ENCODE measurements around the gene ADAM11. TPM values are rescaled to one million over a fixed set of nuclear protein-coding genes. Genes with fewer than 3 reads are reported as not detected.
A peak's percentile ranks its signal among the peaks of the same experiment; 100 is the strongest.

The ADAM11 gene
- total RNA-seq, 2 donors from 2014 or later, result 0.56 to 1.6 TPM

DNA sequence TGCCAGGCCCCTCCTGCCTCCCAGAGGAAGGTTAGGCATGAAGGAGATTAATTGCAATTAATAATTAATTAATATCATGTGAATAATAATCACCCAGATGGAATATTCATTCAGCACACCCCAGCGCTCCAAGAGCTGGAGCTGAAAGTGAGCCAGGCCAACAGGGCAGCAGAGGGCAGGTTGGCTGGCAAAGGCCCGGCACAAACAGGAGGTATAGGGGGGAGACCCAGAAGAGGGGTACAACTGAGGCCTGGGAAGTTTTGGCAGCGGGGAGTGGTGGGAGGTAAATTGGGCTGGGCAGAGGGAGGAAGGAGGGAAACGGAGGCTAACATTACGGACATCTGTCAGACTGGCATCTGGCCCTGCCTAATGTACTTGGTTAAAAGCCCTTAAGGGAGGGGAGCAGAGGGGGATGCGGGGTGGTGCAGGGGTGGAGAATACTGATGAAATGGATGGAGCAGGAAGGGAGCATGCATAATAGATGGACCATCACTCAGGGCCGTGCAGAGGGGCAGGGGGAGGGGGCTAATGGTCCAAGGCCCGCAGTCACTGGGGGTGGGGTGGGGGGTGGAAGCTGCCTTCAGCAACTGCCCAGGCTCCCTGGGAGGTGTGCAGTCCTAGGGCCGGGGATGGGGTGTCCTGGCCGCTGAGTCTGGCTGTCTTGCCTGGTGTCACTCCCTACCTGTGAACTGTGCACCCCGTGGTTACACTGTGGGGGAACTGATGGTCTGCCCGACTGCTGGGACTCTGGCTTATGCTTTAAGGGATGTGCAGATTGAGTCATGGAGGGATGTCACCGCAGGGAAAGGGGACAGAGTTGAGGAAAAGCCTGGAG, 1.9 kb downstream of the ADAM11 start:
- H3K27me3 Mint-ChIP-seq (ENCODE audit: low read depth), result peaks cover 29% of the 10 kb centered on the region
- no peaks in the 10 kb centered on the region for H3K36me3 Mint-ChIP-seq (ENCODE audit: insufficient read depth in 2 of 2)
- no peaks in the 10 kb centered on the region for H3K9me3 Mint-ChIP-seq
- H3K4me1 Mint-ChIP-seq (ENCODE audit: low read depth), result no peaks in the 10 kb centered on the region
- ATAC-seq (replicated peaks in 1 of 2), result no peak
- DNase-seq, result no peak
- H3K4me3 Mint-ChIP-seq, result peak overlapping the region in 1 of 2 donors; percentile 20
- H3K27ac Mint-ChIP-seq, result no peak overlapping the region

GRCh38 chr17:44761932-44762810, 3.4 kb downstream of the ADAM11 start:
- DNase-seq (no peak), ATAC-seq (replicated peaks in 1 of 2) (no peak)
- Mint-ChIP-seq H3K27ac (no peak overlapping the region), H3K27me3 (ENCODE audit: low read depth) (peaks cover 32% of the 10 kb centered on the region), H3K4me3 (no peak overlapping the region), H3K36me3 (ENCODE audit: insufficient read depth in 2 of 2) (no peaks in the 10 kb centered on the region), H3K9me3 (no peaks in the 10 kb centered on the region), H3K4me1 (ENCODE audit: low read depth) (no peaks in the 10 kb centered on the region)

DNA sequence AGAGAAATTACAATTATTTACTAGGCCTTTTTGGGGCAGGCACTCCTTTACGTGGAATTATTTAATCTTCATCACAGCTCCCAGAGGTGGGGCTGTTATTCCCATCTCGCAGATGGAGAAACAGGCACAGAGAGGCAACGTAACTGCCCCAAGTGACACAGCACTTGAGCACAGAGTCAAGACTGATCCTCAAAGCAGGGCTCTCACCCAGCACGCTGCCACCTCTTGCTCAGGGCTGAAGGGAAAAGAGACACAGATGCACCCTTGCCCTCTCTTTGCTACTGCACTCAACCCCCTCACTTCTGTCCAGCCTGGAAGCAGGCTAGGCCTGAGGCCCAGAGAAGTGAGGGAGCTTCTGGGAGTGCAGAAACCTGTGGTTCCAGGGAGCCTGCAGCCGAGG, 4.4 kb downstream of the ADAM11 start:
- Mint-ChIP-seq H3K4me3 (no peak overlapping the region), H3K36me3 (ENCODE audit: insufficient read depth in 2 of 2) (no peaks in the 10 kb centered on the region), H3K27ac (no peak overlapping the region), H3K9me3 (no peaks in the 10 kb centered on the region), H3K27me3 (ENCODE audit: low read depth) (peaks cover 29% of the 10 kb centered on the region), H3K4me1 (ENCODE audit: low read depth) (no peaks in the 10 kb centered on the region)
- DNase-seq, result no peak
- ATAC-seq (replicated peaks in 1 of 2), result no peak

DNA sequence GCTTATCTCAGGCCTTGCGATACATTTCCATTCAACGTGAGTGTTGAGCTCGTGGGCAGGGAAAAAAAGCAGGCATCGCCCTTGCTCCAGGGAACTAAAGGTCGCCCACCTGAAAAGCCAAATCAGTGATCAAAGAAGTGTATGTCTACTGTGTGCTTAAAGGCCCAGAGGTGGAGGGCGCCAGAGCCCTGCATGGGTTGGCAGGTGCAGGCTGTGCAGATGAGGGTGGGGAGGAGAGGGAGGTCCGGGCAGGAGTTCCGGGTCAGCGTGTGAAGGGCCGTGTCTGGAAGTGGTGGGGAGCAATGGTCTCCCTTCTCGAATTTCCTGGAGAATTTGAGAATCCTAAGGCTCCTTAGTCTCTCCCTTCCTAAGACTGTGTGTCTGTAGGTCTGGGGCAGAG, 7.2 kb downstream of the ADAM11 start:
- Mint-ChIP-seq H3K36me3 (ENCODE audit: insufficient read depth in 2 of 2) (no peaks in the 10 kb centered on the region), H3K4me3 (no peak overlapping the region), H3K4me1 (ENCODE audit: low read depth) (no peaks in the 10 kb centered on the region), H3K27ac (no peak overlapping the region), H3K27me3 (ENCODE audit: low read depth) (peaks cover 20% of the 10 kb centered on the region), H3K9me3 (no peaks in the 10 kb centered on the region)
- DNase-seq, result no peak
- ATAC-seq (replicated peaks in 1 of 2), result no peak

GRCh38 chr17:44766409-44767038, 7.7 kb downstream of the ADAM11 start:
- no peaks in the 10 kb centered on the region for H3K4me1 Mint-ChIP-seq (ENCODE audit: low read depth)
- no peaks in the 10 kb centered on the region for H3K36me3 Mint-ChIP-seq (ENCODE audit: insufficient read depth in 2 of 2)
- H3K9me3 Mint-ChIP-seq, result no peaks in the 10 kb centered on the region
- H3K27ac Mint-ChIP-seq, result no peak overlapping the region
- ATAC-seq (replicated peaks in 1 of 2), result no peak
- peaks cover 14% of the 10 kb centered on the region for H3K27me3 Mint-ChIP-seq (ENCODE audit: low read depth)
- H3K4me3 Mint-ChIP-seq, result no peak overlapping the region
- no peak for DNase-seq

DNA sequence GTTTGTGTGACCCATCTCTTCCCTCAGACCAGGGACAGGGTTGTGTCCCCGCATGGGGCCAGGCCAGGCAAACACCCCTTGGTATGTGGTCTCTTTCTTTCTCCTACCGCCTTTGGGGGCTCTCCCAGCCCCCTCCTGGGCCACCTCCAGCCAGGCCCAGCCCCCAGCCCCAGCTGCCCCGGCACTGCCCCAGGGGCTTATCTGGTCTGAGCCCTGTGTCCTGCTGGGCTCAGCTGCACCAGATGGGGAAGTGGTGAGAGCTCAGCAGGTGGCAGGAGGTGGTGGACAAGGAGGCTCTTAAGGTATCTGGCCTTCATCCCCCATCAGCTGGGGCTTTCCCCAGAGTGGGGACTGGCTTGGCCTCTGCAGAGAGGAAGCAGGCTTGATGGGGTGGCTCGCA, 8.7 kb downstream of the ADAM11 start:
- Mint-ChIP-seq H3K4me3 (no peak overlapping the region), H3K27me3 (ENCODE audit: low read depth) (peaks cover 13% of the 10 kb centered on the region), H3K9me3 (no peaks in the 10 kb centered on the region), H3K27ac (no peak overlapping the region), H3K36me3 (ENCODE audit: insufficient read depth in 2 of 2) (no peaks in the 10 kb centered on the region), H3K4me1 (ENCODE audit: low read depth) (no peaks in the 10 kb centered on the region)
- ATAC-seq (replicated peaks in 1 of 2), result no peak
- no peak for DNase-seq

DNA sequence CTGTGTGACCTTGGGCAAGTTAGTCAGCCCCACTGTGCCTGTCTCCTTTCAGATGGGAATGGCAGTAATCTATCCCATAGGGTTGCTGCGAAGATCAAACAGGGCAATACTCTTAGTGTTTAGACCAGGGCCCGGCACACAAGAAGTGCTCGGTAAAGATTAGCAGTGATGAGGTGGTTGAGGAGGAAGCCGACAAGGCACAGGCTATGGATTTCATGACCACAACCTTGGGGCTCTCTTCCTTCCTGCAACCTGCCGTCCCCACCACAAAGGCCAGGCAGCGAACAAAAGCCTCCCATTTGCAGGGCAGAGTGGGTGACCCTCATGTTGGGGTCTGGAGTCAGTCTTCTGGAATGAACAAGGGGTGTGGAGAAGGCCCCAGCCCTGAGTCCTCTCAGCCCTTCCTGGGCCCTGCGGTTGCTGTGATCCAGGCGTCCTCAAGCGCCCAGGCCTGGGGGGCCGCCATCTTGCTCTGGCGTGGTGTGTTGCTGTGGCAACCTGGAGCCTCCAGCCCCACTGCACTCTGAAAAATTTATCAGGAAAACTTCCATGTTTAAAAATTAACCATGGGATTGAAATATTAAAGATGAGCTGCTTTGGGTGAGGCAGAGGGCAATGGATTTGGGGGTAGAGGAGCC, 9.8 kb downstream of the ADAM11 start:
- DNase-seq (no peak), ATAC-seq (replicated peaks in 1 of 2) (no peak)
- Mint-ChIP-seq H3K27ac (no peak overlapping the region), H3K9me3 (no peaks in the 10 kb centered on the region), H3K4me1 (ENCODE audit: low read depth) (no peaks in the 10 kb centered on the region), H3K36me3 (ENCODE audit: insufficient read depth in 2 of 2) (no peaks in the 10 kb centered on the region), H3K27me3 (ENCODE audit: low read depth) (peaks cover 13% of the 10 kb centered on the region), H3K4me3 (no peak overlapping the region)

DNA sequence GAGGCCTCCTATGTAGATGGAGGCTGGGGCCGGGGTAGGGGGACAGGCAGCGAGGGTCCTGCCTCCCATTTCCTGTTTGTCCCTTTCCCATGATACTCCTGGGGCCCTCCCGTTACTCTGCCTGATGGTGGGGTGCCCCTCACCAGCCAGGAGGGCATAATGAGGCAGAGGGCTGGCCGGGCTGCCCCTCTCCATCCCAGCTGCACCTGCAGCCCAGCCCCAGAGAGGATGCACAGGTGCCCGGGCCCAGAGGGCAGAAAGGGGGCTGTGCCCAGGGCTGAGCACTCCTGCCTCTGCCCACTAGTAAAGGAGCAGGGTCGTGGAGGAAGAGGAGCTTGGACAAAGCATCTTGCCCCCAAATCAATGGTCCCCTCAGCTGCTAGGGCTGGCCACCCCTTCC, 10.4 kb downstream of the ADAM11 start:
- Mint-ChIP-seq H3K27me3 (ENCODE audit: low read depth) (peaks cover 13% of the 10 kb centered on the region), H3K36me3 (ENCODE audit: insufficient read depth in 2 of 2) (no peaks in the 10 kb centered on the region), H3K4me3 (no peak overlapping the region), H3K27ac (no peak overlapping the region), H3K9me3 (no peaks in the 10 kb centered on the region), H3K4me1 (ENCODE audit: low read depth) (no peaks in the 10 kb centered on the region)
- ATAC-seq (replicated peaks in 1 of 2), result no peak
- DNase-seq, result no peak

- H3K36me3 Mint-ChIP-seq (ENCODE audit: insufficient read depth in 2 of 2), result no peaks in the 10 kb centered on the region
- H3K27me3 Mint-ChIP-seq (ENCODE audit: low read depth), result peaks cover 13% of the 10 kb centered on the region
- DNase-seq (no peak), ATAC-seq (replicated peaks in 1 of 2) (no peak)
- H3K4me3 Mint-ChIP-seq, result no peak overlapping the region
- H3K4me1 Mint-ChIP-seq (ENCODE audit: low read depth), result peaks cover 2% of the 10 kb centered on the region
- H3K27ac Mint-ChIP-seq, result no peak overlapping the region
- no peaks in the 10 kb centered on the region for H3K9me3 Mint-ChIP-seq
Measured at GRCh38 chr17:44769647-44770084, 10.9 kb downstream of the ADAM11 start.

DNA sequence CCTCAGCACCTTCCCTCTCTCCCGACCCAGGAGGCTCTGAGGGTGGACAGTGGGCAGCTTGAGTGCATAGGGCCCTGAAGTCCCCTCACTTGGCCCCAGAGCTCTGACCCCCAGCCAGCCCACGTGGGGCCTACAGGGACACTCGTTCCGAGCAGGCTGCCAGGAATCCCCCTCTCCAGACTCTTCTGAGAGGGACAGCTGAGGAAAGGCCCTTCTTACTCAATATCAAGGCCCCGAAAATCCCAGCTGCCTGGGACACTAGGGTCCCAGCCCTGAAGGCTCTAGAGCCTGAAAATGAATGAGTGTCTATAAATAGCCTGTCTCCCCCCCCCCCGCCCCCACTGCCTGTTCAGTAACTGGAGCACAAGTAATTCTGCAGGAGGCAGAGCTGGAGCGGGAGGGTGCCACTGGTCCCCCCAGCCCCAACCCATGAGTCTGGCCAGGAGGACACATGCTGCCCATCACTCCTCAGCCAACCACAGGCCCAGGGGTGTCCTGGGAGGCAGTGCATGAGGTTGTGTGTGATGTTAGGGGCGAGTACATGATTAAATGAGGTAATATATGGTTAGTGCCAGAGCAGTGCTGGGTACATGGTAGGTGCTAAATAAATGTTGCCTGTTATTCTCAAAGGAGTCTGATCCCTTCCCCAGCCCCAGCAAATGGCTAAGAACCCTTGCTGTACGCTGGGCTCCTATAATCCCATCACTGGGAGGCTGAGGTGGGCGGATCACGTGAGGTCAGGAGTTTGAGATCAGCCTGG, 11.6 kb downstream of the ADAM11 start:
- Mint-ChIP-seq H3K9me3 (no peaks in the 10 kb centered on the region), H3K4me3 (no peak overlapping the region), H3K4me1 (ENCODE audit: low read depth) (peaks cover 6% of the 10 kb centered on the region), H3K27me3 (ENCODE audit: low read depth) (peaks cover 13% of the 10 kb centered on the region), H3K36me3 (ENCODE audit: insufficient read depth in 2 of 2) (no peaks in the 10 kb centered on the region), H3K27ac (no peak overlapping the region)
- no peak for DNase-seq
- no peak for ATAC-seq (replicated peaks in 1 of 2)

- Mint-ChIP-seq H3K4me1 (ENCODE audit: low read depth) (peaks cover 16% of the 10 kb centered on the region), H3K9me3 (no peaks in the 10 kb centered on the region), H3K27ac (no peak overlapping the region), H3K27me3 (ENCODE audit: low read depth) (peaks cover 14% of the 10 kb centered on the region), H3K4me3 (no peak overlapping the region), H3K36me3 (ENCODE audit: insufficient read depth in 2 of 2) (no peaks in the 10 kb centered on the region)
- DNase-seq (no peak), ATAC-seq (replicated peaks in 1 of 2) (no peak)
Measured at GRCh38 chr17:44772308-44773045, 13.7 kb downstream of the ADAM11 start.

GRCh38 chr17:44773140-44773539, 14.4 kb downstream of the ADAM11 start:
- Mint-ChIP-seq H3K4me1 (ENCODE audit: low read depth) (peaks cover 16% of the 10 kb centered on the region), H3K27me3 (ENCODE audit: low read depth) (peaks cover 11% of the 10 kb centered on the region), H3K9me3 (no peaks in the 10 kb centered on the region), H3K4me3 (no peak overlapping the region), H3K36me3 (ENCODE audit: insufficient read depth in 2 of 2) (no peaks in the 10 kb centered on the region), H3K27ac (no peak overlapping the region)
- DNase-seq (no peak), ATAC-seq (replicated peaks in 1 of 2) (no peak)
